Pons (tissue), 1 donor: Measurements from ENCODE around the gene SLC22A5.
"Not testable (repeated sequence)": the region's sequence is repeated elsewhere in the genome, so short reads cannot be mapped to it uniquely, and the experiment has no call there.

Experiments
- DNase-seq: peaks from one replicate; pipeline ENCODE4 v3.0.0-alpha.2; 2016; ENCODE audit warnings: low spot score

The SLC22A5 gene

GRCh38 chr5:132388244-132389050, 18.9 kb downstream of the SLC22A5 start:
- no peak for DNase-seq

DNA sequence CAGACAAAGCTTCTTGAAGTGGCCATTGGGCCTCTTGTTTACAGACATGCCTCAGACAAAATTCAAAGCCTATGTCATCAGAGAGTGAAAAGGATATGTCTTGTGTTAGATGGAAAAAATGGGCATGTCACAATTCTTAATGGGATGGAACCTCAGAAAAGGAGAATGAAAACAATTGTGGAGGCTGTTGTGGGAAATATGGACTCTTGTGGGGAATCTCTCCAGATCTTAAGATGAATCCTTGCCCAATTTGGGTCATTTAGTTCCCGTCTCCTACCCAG, 19.5 kb downstream of the SLC22A5 start:
- DNase-seq = no peak

DNA sequence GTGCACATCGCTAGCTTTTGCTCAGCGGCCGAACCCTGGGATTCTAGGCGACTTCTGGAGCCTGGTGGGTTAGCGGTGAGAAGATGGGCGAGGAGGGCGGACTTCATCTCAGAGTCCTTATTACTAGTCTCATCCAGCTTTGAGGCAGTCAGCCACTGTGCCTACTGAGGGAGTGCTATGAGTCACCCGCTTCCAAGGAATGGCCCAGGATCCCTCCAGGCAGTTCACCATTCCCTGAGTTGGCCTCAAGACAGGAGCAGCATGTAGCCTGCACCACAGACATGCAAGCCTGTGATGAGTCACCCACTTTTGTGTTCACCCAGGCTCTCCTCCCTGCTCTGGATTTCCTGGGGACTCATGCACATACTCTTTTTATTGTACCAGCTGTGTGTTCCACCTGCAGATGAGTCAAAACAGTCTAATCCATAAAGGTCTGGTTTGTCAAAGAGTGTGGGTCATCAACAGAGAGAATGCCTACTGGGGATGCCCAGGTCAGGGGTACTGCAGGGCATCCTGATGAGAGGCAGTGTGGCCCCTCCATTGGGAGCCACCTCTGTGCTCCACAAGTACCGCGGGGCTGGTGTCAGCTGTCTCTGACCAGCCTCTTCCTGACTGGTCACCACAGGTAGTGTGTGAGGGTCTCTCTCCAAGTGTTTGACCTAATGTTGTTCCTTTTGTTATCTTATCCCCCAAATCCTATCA, 20.2 kb downstream of the SLC22A5 start:
- no peak for DNase-seq

GRCh38 chr5:132391247-132391646, 21.7 kb downstream of the SLC22A5 start:
- no peak for DNase-seq

DNA sequence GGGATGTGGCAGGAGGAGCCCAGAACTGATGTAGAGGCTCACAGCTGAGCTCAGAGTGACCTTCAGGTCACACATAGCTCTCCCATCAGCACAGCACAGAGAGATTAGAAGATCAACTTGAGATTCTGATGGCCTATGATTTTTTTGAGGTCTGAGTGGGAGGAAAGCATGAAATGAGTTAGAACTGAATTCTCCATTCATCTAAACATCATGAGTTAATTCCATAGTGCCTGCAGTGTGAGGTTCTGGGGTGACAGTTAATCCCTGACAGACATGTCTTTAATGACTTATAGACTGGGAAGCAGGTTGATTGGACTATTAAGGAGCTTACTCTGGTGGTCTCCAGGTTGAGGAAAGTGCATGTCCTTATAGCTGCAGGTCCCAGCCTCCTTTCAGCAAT, 22.4 kb downstream of the SLC22A5 start:
- DNase-seq = no peak

DNA sequence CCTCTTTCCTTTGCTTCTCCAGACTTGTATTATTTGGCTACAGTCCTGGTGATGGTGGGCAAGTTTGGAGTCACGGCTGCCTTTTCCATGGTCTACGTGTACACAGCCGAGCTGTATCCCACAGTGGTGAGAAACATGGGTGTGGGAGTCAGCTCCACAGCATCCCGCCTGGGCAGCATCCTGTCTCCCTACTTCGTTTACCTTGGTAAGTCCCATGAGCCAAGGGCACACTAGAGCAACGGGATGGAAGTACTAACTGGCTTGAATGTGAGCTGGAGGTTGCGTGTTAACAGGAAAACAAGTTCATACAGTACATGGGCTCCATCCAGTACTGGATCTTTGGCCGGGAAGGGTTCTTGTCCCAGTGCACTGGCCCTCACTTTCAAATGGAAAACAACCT, 22.9 kb downstream of the SLC22A5 start:
- DNase-seq = no peak

GRCh38 chr5:132392978-132393825, 23.7 kb downstream of the SLC22A5 start:
- no peak for DNase-seq

- no peak for DNase-seq
Observed at GRCh38 chr5:132394667-132395259, 25.3 kb downstream of the SLC22A5 start.

DNA sequence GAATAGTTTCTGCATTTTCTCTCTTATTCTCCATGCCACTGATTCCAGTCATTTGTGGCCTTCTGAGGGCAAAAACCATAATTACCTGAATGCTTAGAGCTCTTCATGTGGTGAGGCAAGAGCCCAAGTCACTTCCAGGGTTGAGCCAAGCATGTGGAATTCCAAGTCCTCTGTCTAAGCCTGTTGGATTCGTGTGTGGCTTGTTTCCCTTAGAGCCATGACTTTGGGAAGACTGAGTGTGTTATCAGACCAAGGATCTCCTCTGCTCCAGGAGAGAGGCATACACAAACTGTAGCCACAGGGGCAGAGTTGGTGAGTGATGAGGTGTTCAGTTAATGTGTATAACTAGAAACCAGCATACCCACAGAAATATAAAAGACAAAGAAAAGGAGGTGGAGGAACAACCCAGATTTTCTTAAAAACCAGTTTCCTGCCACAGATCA, 27.1 kb downstream of the SLC22A5 start:
- DNase-seq = no peak

GRCh38 chr5:132397224-132397623, 27.7 kb downstream of the SLC22A5 start:
- DNase-seq = no peak

- DNase-seq = not testable (repeated sequence)
Observed at GRCh38 chr5:132397936-132398675, 28.6 kb downstream of the SLC22A5 start.

DNA sequence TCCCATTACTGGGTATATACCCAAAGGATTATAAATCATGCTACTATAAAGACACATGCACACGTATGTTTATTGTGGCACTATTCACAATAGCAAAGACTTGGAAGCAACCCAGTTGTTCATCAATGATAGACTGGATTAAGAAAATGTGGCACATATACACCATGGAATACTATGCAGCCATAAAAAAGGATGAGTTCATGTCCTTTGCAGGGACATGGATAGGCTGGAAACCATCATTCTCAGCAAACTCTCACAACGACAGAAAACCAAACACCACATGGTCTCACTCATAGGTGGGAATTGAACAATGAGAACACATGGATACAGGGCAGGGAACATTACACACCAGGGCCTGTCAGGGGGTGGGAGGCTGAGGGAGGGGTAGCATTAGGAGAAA, 34.5 kb downstream of the SLC22A5 start:
- DNase-seq = not testable (repeated sequence)

GRCh38 chr5:132405646-132406045, 36.1 kb downstream of the SLC22A5 start:
- no peak for DNase-seq

DNA sequence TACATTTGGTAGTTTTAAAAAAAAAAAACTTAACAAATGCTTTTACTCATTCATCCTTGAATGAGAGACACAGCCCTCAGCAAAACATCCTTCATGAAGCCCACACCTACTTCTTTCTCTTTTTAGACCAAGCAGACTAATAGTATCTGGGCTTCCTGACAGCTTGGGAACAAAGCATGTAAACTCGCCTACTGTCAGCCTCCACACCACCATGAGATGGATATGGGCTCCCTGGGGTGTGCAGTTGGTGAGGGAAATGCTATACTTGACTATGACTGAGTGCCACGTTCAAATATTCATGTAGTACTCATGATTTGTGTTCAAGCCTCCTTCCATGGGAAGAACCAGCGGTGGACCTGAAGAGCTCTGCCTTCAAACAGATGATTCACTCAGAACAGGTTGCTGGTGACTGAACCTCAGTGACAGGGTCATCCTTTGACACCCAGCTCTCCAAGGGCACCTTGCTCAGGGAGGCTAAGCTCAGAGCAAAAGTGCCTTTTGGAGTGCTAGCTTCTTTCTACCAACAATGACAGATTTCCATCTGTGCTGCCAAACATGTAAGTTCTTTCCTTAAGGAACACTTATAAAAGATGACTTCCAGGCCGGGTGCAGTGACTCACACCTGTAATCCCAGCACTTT, 36.8 kb downstream of the SLC22A5 start:
- DNase-seq = no peak

GRCh38 chr5:132407970-132408369, 38.5 kb downstream of the SLC22A5 start:
- DNase-seq = no peak

DNA sequence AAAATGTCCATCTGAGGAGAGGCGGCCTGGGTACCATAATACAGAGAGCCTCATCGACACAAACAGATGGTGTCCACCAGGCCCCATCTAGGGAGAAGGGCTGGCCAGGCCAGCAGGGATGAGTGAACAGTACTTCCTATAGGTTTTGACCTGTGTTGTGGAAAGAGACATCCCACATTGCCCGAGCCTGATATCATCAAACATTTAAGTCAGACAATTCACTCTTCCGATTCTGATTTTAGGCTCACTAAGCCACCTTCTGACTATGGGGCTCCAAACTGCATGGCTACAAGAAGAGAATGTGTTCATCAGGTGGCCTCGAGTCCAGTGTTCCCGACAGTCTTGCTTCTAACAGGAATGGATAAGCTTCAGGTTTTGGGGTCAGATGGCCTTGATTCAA, 38.9 kb downstream of the SLC22A5 start:
- DNase-seq = no peak

DNA sequence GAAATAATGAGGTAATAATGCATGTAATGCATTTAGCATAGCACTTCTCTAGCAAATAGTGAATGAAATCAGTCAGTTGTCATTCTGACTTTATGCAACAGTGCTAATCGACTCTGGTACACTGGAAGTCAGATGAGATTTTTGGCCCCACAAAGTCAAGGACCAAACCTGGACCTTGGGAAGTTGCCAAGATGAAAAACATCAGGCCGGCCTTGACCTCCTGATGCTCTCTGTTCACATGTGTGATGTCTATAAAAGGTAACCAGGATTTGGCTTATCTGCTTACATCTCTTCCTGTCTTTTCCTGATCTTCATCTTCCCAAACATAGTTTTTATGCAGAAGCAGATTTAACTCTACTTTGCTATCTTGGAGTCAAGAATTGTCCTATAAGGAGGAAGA, 39.5 kb downstream of the SLC22A5 start:
- DNase-seq = no peak

DNA sequence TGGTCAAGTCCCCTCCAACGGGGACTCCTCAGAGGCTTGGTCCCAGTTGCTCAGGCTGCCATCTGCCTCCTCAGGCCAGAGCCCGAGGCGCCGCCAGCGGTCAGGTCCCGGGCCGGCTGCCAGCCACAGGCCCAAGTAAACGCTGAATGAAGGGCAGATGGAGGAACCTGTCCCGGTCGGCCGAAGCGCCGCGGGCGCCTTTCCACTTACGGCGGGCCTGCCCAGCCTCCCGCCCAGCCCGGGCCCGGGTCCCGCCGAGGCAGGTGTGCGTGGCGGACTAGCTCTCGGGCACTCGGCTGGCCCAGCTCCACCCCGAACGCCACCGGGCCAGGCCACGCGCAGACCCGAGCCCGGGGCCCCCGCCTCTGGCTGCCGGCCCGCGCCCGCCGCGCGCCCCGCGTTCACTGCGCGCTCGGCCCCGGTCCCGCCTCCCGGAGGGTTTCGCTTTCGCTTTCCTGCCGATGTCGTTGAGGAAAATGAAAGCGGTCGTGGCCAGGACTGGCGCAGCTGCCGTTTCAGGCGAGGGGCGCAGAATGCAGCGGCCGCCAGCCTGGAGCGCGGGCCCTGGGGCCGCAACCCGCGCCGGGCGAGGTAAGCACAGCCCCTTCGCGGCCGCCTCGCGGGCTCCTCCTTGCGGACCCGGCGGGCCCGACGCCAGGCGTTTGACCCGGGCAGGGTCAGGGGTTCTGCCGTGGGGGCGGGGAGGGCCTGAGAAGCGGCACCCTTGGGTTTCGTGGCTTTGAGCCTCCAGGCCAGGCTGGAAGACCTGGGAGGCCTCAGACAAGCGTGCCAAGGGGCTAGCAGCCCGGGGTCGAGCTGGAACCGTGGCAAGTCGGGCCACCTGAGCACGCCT, 41.2 kb downstream of the SLC22A5 start:
- DNase-seq = peak; percentile 72

- DNase-seq = peak; percentile 45
Observed at GRCh38 chr5:132411304-132412013, 41.9 kb downstream of the SLC22A5 start.

- DNase-seq = no peak
Observed at GRCh38 chr5:132413567-132413966, 44.1 kb downstream of the SLC22A5 start.
